NCI-H345 treated with DMSO at 0.1 percent for 48 hours (cell line): ENCODE measurements around the gene ASPSCR1.

Source experiments
- DNase-seq: peaks from one replicate; lab custom pipeline; 2025; ENCODE audit not compliant: unreplicated experiment; lab: John Stamatoyannopoulos, UW

Gene ASPSCR1

GRCh38 chr17:82064433-82065192 lies 87.2 kb downstream of the ASPSCR1 start:
- DNase-seq, result no peak

- DNase-seq, result no peak
Observed at GRCh38 chr17:82065193-82065637, 87.8 kb downstream of the ASPSCR1 start.

GRCh38 chr17:82065638-82066303 lies 88.3 kb downstream of the ASPSCR1 start, which contains the start of gene DUS1L:
Gene DUS1L (minus strand): TSS chr17:82065804. CDS start chr17:82065059, 745 bp downstream.
- DNase-seq, result peak; percentile 29
